D341Med (cell line): ENCODE data around the gene MYOF.
"Not testable (repeated sequence)": the region's sequence is repeated elsewhere in the genome, so short reads cannot be mapped to it uniquely, and the experiment has no call there.

ENCODE experiments used
- DNase-seq: peaks from one replicate; pipeline ENCODE4 v3.0.0; 2012; ENCODE audit warnings: low spot score

MYOF gene

DNA sequence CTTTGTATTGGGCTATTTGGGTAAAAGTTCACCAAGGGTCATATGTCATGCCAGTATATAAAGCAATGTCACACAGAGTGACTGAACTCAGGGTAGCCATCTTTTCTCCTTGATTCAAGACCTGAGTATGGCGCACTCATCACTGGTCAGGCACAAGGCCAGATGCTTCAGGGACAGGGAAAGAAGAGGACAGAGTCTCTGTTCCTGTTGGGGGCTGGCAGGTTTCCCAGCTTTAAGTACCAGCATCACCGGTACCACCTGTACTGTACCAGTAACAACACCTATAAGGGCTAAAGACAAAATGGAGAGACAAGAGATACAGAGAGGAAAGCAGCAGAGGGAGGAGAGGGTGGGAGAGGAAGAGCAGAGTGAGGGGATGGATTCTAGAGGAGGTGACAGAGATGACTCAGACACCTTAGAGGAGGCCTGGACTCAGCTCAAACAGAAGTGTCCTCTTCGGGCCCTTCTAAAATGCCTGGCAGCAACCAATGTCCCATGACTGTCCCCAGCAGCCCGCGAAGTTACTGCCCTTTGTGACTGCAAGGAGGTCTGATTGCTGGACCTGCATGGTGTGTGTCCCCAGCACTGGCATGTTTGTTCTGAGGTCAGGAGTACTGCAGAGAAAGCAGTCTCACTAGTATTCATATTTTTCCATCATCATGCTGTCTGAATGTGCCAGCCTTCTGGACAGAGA lies 191.3 kb downstream of the MYOF start:
- no peak for DNase-seq

DNA sequence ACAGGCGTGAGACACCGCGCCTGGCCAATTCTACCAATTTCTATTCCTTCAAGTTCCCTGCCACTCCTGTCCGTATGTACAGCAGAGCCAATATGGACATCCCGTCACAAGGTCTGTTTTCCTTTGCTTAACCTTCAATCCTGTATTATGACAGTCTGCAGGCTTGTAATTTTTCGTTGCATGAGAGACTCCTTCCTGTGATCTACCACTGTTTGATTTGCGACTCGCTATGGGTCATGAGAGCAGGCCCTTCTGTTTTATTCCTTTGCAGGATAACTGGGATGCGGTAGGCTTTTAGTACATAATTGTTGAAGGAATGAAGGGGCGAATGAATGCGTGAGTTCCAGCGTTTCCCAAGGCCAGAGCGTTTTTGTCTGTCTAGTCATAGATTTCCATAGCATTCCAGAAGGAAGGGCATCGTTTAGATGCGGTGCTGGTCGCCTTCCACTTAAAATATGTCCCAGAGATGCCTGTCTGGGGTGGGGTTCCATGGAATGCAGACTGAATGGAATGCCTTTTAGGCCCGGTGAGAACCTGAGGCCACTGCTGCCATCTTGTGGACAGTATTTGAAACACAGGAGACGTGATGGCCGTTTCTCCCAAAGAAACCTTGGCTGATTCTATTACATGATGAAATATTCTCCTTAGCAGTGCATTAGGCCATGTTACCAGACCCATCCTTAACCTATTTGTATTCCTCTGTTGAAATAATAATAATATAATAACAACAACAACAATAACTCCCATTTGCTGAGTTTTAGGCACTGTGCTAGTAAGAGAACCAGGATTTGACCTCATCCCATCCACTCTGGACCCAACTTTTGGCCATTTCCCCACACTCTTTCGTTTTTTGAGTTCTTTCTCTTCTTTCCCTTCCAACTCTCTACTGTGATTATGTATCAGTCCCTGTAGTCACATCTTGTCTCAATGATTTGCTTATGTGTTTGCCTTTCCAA lies 193.2 kb downstream of the MYOF start:
- peak; percentile 76 for DNase-seq

DNA sequence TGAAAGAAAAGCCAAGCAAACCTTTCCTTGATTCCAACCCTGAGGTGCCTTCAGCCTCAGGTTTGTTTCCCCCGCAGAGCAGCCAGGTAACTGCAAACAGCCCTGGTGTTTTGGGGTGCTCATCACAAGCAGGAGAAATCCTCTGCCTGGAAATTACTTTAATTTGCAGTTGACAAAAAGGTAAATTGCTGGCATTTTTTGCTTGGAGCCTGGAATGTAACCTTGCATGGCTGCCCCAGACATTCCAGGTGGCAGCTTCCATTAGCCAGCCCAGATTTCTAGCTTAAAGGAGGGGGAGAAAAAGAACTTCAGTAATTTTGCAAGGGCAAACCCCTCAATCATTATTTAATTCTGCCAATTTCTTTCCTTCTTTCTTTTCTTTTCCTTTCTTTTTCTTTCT lies 194.4 kb downstream of the MYOF start:
- no peak for DNase-seq

DNA sequence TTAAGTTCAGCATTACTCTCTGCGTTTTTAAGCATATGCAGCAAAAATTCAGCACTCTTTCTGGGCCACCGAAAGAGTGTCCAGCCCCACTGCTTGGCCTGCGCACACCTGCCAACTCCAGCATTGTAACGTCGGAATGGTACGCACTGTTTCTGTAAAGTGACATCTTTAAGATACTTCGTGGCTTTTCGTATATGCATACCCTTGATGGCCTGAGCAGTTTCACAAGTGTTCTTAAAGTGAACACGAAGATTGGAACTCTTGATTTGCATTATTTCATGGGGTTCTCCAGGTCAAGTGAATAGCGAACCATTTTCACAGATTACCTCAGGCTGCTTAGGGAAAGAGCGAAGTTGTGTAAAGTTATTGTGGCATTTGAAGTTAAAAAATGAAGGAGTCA lies 197.9 kb downstream of the MYOF start:
- DNase-seq = not testable (repeated sequence)

- no peak for DNase-seq
Observed at GRCh38 chr10:93281367-93281720, 200.8 kb downstream of the MYOF start.

- DNase-seq = peak; percentile 58
Observed at GRCh38 chr10:93280699-93281366, 201.3 kb downstream of the MYOF start.

GRCh38 chr10:93280121-93280698 lies 201.9 kb downstream of the MYOF start:
- DNase-seq = no peak

- DNase-seq = no peak
Observed at GRCh38 chr10:93277360-93277759, 204.8 kb downstream of the MYOF start.

GRCh38 chr10:93274419-93274818 lies 207.7 kb downstream of the MYOF start:
- no peak for DNase-seq

- no peak for DNase-seq
Observed at GRCh38 chr10:93272884-93273675, 209.1 kb downstream of the MYOF start.

DNA sequence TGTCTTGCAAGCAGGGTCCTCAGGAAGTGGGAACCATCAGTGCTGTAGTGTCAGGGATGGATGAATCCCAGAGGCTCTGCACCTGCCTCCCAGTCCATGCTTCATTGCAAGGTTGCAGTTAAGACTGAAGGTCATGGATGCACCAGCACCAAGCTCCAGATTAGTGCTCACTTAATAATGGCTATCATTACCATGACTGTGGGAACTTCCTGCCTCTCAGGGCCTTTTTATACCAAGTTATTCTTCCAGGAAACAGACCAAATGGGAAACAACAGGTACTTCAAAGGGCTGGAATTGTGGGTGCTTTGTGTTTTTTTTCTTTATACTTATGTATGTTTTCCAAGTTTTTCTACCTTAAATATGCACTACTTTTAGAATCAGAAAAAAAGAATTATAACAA lies 210.8 kb downstream of the MYOF start:
- DNase-seq = no peak

DNA sequence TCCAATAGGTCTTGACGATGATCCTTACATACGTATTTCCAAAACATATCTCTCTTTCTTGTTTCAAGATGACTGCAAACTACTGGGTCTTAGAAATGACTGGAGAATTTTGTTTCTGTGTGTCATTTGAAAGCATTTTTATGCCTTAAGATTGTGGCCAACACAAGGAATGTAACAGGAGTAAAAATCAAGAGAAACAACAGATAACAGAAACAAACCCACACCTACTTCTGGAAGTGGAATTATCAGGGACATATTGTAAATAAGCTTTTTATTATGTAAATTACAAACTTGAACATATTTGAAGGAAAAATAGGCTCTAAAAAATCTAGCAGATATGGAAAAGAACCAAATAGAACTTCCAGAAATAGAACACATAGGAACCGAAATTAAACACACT lies 212.9 kb downstream of the MYOF start:
- no peak for DNase-seq

DNA sequence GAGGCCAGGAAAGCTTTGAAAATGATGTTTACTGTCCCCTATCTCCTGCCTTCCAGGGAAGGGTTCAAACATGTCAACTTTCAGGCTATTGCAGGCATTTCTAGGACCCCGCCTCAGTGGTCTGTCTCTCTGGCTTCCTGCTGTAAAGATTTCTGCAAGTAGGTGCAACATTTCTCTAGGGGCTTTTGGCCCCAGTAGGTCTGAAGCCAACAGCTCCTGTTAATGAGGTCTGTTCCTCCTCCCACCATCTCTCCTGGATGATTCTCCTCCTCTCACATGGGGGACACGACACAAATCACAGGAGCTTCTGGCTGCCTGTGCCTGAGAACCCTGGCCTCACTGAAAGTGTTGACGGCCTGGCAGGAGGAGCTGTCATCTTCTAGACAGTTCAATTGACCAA lies 214.1 kb downstream of the MYOF start:
- no peak for DNase-seq

DNA sequence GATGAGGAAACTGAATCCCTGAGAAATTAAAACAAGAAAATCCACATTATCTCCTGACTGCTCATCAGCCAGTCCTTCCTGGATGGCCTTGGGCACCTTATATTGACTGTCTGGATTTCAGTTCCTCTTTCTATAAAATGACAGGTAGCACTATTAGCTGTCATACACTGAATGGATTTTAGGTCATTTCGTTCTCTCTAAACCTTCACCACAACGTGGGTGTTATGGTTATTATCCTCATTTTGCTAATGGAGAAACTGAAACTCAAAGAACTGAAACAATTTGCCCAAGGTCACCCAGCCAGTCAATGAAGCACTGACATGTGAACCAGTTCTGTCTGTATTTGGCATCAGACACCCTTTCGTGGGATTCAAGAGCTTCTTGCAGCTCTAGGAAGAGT lies 214.6 kb downstream of the MYOF start:
- DNase-seq = no peak

DNA sequence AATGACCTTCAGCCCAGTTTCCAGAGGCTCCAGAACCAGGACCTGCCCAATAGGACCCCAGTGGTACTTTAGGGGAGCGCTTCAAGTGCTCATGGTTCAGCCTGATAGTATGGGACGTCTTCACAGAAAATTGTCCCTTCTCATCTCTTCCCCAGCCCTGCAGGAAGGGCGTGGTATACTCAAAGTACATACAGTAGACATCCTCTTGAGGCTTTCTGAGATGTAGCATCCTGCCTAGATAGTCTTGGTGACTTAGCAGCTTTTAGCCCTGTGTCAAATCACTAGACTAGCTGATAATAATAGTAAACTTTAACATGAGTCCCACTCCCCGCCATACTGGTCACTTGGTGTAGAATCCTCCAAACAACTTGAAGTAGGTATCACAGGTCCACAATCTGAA lies 215.3 kb downstream of the MYOF start:
- DNase-seq = no peak

DNA sequence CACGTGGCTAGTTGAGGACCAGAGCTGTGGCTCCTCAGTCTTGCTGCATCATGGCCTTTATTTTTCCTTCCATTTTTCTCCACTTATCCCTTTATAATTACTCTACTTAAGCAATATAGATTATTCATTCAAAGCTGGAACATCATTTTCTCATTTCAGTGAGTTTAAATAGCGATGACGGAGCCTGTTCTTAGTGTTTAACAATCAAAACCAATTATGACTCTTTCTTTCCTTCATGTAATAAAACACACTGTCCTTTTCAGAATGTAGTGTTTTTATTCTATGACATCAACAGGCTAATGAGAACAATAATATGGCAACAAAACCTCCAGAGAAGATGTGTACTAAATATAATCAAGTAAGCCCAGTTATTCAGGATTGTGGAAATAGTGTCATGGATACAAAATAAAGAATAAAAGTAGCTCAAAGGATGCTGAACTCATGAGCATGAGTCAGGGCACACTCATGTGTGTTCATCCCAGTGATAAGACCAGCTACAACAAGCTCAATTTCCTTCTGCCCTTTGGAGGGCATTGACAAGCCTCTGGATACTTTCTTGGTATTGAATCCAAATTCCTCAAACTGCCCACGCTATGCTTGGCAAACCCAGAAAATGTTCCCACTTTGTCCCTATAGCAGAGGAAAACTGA lies 220.0 kb downstream of the MYOF start:
- DNase-seq = no peak

DNA sequence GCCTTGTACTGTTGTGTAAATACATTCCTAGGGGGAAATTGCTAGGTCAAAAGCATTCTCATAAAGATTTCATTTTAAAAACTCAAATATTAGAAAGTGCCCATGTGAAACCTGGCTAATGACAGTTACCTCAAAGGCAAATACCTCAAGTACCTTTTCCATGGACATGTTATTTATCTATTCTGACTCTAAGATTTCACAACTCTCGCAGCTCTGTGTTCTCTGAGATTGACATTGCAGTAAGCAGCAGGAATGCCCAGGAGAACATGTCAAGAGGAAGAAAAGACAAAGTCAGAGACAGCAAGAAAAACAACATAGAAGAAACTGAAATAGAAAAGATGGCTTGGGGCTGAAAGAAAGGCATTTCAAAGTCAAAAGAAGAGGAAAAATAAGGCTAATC lies 221.0 kb downstream of the MYOF start:
- DNase-seq = no peak

GRCh38 chr10:93259126-93259525 lies 223.0 kb downstream of the MYOF start:
- DNase-seq = no peak
